ENCODE measurements around the gene STOML2. TPM values are rescaled to one million over a fixed set of nuclear protein-coding genes. Genes with fewer than 3 reads are reported as not detected.
A peak's percentile ranks its signal among the peaks of the same experiment; 100 is the strongest.

Gene STOML2
- total RNA-seq, 4 donors from 2014 or later, result 58.4 to 107 (median 63.4) TPM

DNA sequence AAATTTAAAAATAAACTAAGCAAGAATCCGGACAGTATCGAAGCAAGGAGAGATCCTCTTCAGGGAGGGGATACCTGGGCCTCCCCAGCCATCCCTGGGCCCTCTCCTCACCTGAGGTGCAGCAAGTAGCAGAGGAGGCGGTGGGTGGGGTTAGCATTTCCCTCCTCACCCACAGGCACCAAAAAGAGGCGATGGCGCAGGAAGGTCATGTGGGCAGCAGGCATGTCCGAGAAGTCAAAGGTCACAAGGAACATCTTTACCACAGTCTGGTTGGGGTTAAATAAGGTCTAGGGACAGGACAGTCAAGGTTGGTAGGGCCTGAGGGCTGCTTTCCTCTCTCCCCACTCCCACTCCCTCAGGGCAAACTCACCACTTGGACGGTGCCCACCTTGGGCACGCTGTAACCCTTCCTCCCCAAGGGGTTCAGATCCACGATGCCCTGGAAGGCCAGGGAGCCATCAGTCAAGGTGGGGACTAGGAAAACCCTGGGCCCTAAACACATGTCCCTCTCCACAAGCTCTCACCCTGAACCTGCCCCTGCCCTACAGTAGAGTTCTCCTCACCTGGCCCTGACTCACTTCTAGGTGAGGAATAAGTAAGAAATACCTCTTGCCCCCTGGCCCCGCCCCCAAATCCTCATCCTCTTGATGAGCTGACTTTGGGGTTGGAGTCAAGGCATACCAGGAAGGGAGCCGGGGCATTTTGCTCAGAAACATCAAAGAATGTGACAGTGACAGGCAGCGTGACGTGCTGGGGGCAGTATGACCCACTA lies 2.8 kb upstream of the STOML2 start:
- DNase-seq, result no peak
- intact Hi-C loops (cut with DNase I; ENCODE audit: low total_unique reads), result no loop called here
- Histone ChIP-seq H3K4me1 (peaks cover 0 to 7% of the 10 kb centered on the region in 2 donors), H3K36me3 (no peaks in the 10 kb centered on the region), H3K27ac (no peak overlapping the region), H3K4me3 (no peak overlapping the region), H3K9me3 (no peaks in the 10 kb centered on the region), H3K27me3 (no peaks in the 10 kb centered on the region)
- TF ChIP-seq POLR2A (IDR thresholded peaks at IDR 0.05), result no peak
- TF ChIP-seq, protein P1, sequence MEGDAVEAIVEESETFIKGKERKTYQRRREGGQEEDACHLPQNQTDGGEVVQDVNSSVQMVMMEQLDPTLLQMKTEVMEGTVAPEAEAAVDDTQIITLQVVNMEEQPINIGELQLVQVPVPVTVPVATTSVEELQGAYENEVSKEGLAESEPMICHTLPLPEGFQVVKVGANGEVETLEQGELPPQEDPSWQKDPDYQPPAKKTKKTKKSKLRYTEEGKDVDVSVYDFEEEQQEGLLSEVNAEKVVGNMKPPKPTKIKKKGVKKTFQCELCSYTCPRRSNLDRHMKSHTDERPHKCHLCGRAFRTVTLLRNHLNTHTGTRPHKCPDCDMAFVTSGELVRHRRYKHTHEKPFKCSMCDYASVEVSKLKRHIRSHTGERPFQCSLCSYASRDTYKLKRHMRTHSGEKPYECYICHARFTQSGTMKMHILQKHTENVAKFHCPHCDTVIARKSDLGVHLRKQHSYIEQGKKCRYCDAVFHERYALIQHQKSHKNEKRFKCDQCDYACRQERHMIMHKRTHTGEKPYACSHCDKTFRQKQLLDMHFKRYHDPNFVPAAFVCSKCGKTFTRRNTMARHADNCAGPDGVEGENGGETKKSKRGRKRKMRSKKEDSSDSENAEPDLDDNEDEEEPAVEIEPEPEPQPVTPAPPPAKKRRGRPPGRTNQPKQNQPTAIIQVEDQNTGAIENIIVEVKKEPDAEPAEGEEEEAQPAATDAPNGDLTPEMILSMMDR (IDR thresholded peaks at IDR 0.05), result no peak

DNA sequence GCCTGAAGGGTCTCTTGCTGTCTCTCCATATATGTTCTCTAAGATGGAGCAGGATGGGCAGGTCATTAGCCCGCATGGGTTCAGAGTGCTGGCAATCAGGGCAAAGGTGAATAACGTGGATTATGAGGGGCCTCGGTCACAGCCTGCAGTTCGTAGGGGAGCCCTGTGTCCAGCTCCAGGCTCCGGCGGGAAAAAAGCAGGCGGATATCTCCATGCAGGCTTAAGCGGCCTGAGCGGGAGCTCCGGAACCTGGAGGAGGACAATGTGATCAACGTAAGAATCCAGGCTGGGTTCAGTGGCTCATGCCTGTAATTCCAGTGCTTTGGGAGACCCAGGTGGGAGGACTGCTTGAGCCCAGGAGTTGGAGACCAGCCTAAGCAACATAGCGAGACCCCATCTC lies 2.2 kb upstream of the STOML2 start:
- intact Hi-C loops (cut with DNase I; ENCODE audit: low total_unique reads), result no loop called here

DNA sequence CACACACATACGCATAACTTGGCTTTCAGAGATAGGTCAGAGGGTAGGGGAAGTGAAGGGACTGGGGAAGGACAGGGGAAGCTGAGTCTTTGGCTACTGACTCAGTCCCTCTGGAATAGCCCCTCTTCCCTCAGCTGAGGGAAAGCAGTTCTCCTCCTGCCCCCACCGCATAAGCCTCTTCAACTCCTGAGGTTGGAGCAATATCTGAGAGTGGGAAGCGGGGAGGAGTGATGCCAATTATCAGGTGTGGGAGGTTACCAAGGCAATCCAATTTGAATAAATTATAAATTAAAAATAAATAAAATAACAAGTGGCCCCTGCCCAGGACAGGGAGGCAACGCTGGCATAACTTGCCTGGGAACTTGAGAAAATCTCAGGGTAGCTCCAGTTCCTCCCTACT lies 1.7 kb upstream of the STOML2 start:
- intact Hi-C loops (cut with DNase I; ENCODE audit: low total_unique reads), result no loop called here
- Histone ChIP-seq H3K36me3 (no peaks in the 10 kb centered on the region), H3K27ac (no peak overlapping the region)

More for the DNA sequence above, 2.2 kb upstream of the STOML2 start:
- Histone ChIP-seq H3K36me3 (no peaks in the 10 kb centered on the region), H3K4me1 (peaks cover 0 to under 1% of the 10 kb centered on the region in 2 donors), H3K4me3 (no peak overlapping the region), H3K9me3 (no peaks in the 10 kb centered on the region), H3K27ac (no peak overlapping the region), H3K27me3 (no peaks in the 10 kb centered on the region)
- TF ChIP-seq, protein P1 (IDR thresholded peaks at IDR 0.05), result no peak
- TF ChIP-seq POLR2A (IDR thresholded peaks at IDR 0.05), result no peak
- DNase-seq, result no peak

DNA sequence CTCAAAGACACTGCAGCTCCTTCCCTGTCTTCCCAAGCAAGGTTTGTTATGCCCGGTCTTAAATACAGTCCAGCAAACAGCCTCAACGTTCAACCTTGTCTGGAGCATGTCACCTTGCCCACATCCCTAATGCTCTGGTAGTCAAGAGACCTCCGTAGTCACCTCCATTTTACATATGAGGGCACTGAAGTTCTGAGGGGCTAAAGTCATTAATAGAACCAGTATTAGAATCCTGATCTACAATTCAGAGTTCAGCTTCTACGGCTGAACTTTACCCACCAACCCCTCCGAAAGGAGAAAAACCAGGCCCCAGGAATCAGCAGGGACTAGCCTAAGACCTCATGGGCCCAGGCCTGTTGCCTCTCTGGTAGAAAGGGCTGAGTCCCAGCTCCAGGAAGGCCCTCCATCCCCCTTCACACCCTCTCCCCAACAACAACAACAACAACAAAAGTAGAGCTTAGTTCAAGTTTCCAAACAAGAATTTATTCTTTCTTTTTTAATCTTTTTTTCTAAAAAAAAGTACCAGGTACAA lies 795 bp upstream of the STOML2 start:
- peak overlapping the region; percentile 90 for H3K27ac ChIP-seq
- peak overlapping the region; percentile 60 to 95 for H3K4me3 ChIP-seq
- no peak for DNase-seq
- intact Hi-C loops (cut with DNase I; ENCODE audit: low total_unique reads), result no loop called here
- no peaks in the 10 kb centered on the region for H3K36me3 ChIP-seq
- H3K27me3 ChIP-seq, result no peaks in the 10 kb centered on the region
- TF ChIP-seq, protein P1 (IDR thresholded peaks at IDR 0.05), result no peak
- no peak for TF ChIP-seq POLR2A (IDR thresholded peaks at IDR 0.05)
- no peaks in the 10 kb centered on the region for H3K4me1 ChIP-seq
- no peaks in the 10 kb centered on the region for H3K9me3 ChIP-seq

More for the DNA sequence above, 1.7 kb upstream of the STOML2 start:
- Histone ChIP-seq H3K4me3 (no peak overlapping the region), H3K27me3 (no peaks in the 10 kb centered on the region), H3K9me3 (no peaks in the 10 kb centered on the region), H3K4me1 (no peaks in the 10 kb centered on the region)
- TF ChIP-seq, protein P1 (IDR thresholded peaks at IDR 0.05), result no peak
- no peak for TF ChIP-seq POLR2A (IDR thresholded peaks at IDR 0.05)
- DNase-seq, result no peak

DNA sequence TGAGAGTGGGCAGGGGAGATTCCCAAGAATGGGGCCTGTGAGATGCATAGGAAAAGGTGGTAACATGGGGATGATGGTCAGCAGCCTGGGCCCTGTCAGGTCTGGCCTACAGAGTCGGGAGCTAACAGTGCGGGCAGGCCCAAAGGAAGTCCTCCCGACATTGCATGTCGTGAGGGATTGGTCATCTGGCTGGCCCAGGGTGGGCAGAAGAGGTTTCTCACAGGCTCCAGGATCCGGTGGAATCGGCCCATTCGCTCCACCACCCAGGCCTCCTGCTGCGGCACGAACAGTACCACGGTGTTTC lies 514 bp downstream of the STOML2 start:
- no peaks in the 10 kb centered on the region for H3K4me1 ChIP-seq
- TF ChIP-seq, protein P1 (IDR thresholded peaks at IDR 0.05), result no peak
- no peak for TF ChIP-seq POLR2A (IDR thresholded peaks at IDR 0.05)
- H3K36me3 ChIP-seq, result no peaks in the 10 kb centered on the region
- H3K27ac ChIP-seq, result peak overlapping the region; percentile 90
- H3K9me3 ChIP-seq, result no peaks in the 10 kb centered on the region
- intact Hi-C loops (cut with DNase I; ENCODE audit: low total_unique reads), result no loop called here
- H3K27me3 ChIP-seq, result no peaks in the 10 kb centered on the region
- no peak for DNase-seq
- peak overlapping the region; percentile 60 to 95 for H3K4me3 ChIP-seq
